K562 (cell line): ENCODE results near the gene ADAM19. TPM values are rescaled to one million over a fixed set of nuclear protein-coding genes. Genes with fewer than 3 reads are reported as not detected.

Experiments
- ATAC-seq: fragments of 200-7000 bp; cut with Tn5 transposase; 3 replicates; pipeline ENCODE4 v1.9.1; 2020; ENCODE audit warnings: moderate library complexity
- BruUV-seq: library from RNA; stranded (reverse); fragments of 400-500 nt; replicated peaks from 2 replicates; lab custom pipeline; 2021; lab: Mats Ljungman, UMichigan
- CTCF ChIA-PET: fragments of 300-600 bp; formaldehyde crosslinking; extraction: SDS; loops from one replicate; lab custom pipeline; 2021; ENCODE audit warnings: low intra/inter-chr PET ratio; lab: Yijun Ruan, JAX
- POLR2A ChIA-PET: fragments of 300-600, 350-650 bp; sonication (Branson Sonifier 250); formaldehyde crosslinking; extraction: SDS; loops from one replicate; lab custom pipeline; 2021; ENCODE audit warnings: antibody characterized with exemption, inconsistent platforms; lab: Yijun Ruan, JAX
- DNase-seq, 4 experiments: peaks; one replicate each; pipeline versions ENCODE4 v3.0.0 to v3.0.0-alpha.2; 2011 to 2018; ENCODE audit warnings: low spot score in 3 of 4, mixed read lengths in 3 of 4; ENCODE audit errors: extremely low read depth in 1 of 4
- FAIRE-seq: peaks from 2 replicates; lab custom pipeline; 2011; peaks lifted over from hg19 to GRCh38; lab: Jason Lieb, UNC
- H2AFZ ChIP-seq: 2 replicates; pipeline ENCODE4 v1.6.0; 2011; ENCODE audit warnings: low read depth, low read length, control low read depth, inconsistent platforms
- H3K27ac ChIP-seq: fragments of 200-600 bp; 3 replicates; pipeline ENCODE4 v1.8.0; 2011; ENCODE audit warnings: low read depth, mild to moderate bottlenecking, control low read depth, inconsistent platforms, low read length, moderate library complexity, mixed read lengths; ENCODE audit errors: extremely low read depth
- H3K27me3 ChIP-seq, 2 experiments: fragments of 300-600 bp in 1 of 2; 2 replicates in 1 of 2; 3 replicates in 1 of 2; pipeline versions ENCODE4 v1.6.0 to v1.8.0; 2011; ENCODE audit warnings: inconsistent platforms in 2 of 2, low read length in 2 of 2, mild to moderate bottlenecking in 1 of 2, mixed read lengths in 1 of 2, moderate library complexity in 1 of 2; ENCODE audit not compliant: control insufficient read depth in 2 of 2, insufficient read depth in 2 of 2
- H3K36me3 ChIP-seq: fragments of 300-600 bp; 3 replicates; pipeline ENCODE4 v1.8.0; 2011; ENCODE audit warnings: mild to moderate bottlenecking, low read length, inconsistent platforms; ENCODE audit not compliant: control insufficient read depth, insufficient read depth
- H3K4me1 ChIP-seq, 2 experiments: fragments of 200-600 bp in 1 of 2; replicated peaks in 1 of 2; 2 replicates in 1 of 2; 3 replicates in 1 of 2; pipeline versions ENCODE4 v1.5.1 to v1.8.0; 2011; ENCODE audit warnings: inconsistent platforms in 2 of 2, low read length in 2 of 2, mild to moderate bottlenecking in 1 of 2, mixed read lengths in 1 of 2, moderate library complexity in 1 of 2; ENCODE audit not compliant: control insufficient read depth in 2 of 2, insufficient read depth in 2 of 2
- H3K4me2 ChIP-seq: 2 replicates; pipeline ENCODE4 v1.6.1; 2011; ENCODE audit warnings: low read length, control low read depth, inconsistent platforms, mixed read lengths; ENCODE audit not compliant: insufficient read depth
- H3K4me3 ChIP-seq: fragments of 200-600 bp; sonication (generic), shearing (Covaris generic); 2 replicates; pipeline ENCODE4 v1.5.1; 2016; ENCODE audit warnings: control low read depth, inconsistent platforms
- H3K79me2 ChIP-seq: fragments of 200-600 bp; 3 replicates; pipeline ENCODE4 v1.8.0; 2011; ENCODE audit warnings: low read length, inconsistent platforms; ENCODE audit not compliant: control insufficient read depth, insufficient read depth
- H3K9ac ChIP-seq, 2 experiments: 2 replicates each; pipeline versions ENCODE4 v1.6.0 to v1.6.1; 2011; ENCODE audit warnings: low read depth in 2 of 2, low read length in 2 of 2, control low read depth in 1 of 2, inconsistent platforms in 1 of 2, mild to moderate bottlenecking in 1 of 2, mixed read lengths in 1 of 2; ENCODE audit not compliant: insufficient read depth in 1 of 2
- H3K9me1 ChIP-seq: one replicate; pipeline ENCODE4 v1.6.0; 2011; ENCODE audit warnings: inconsistent platforms, mild to moderate bottlenecking, low read length, moderate library complexity; ENCODE audit not compliant: control insufficient read depth, insufficient read depth
- H3K9me3 ChIP-seq: replicated peaks from 2 replicates; pipeline ENCODE4 v1.5.1; 2011; ENCODE audit warnings: low read depth, low read length, inconsistent platforms; ENCODE audit not compliant: control insufficient read depth, insufficient read depth
- H4K20me1 ChIP-seq: replicated peaks from 2 replicates; pipeline ENCODE4 v1.6.1; 2011; ENCODE audit warnings: low read length, inconsistent platforms, mixed read lengths; ENCODE audit not compliant: control insufficient read depth, insufficient read depth
- COPS2 ChIP-seq: fragments of 450-650 bp; conservative IDR thresholded peaks from 2 replicates; pipeline ENCODE4 v1.6.1; 2016; ENCODE audit warnings: mild to moderate bottlenecking, moderate library complexity
- CREBBP ChIP-seq: IDR thresholded peaks from one replicate; pipeline ENCODE4 v1.6.1; 2012; ENCODE audit warnings: low read depth, mild to moderate bottlenecking, control low read depth, inconsistent platforms, low read length
- E2F8 ChIP-seq: fragments of 450-650 bp; IDR thresholded peaks from 2 replicates; pipeline ENCODE4 v1.7.1; 2018; ENCODE audit warnings: mild to moderate bottlenecking, low read depth; ENCODE audit not compliant: partially characterized antibody
- FOS ChIP-seq: IDR thresholded peaks from 3 replicates; pipeline ENCODE4 v1.6.1; 2011; ENCODE audit not compliant: insufficient read length; ENCODE audit errors: extremely low read depth
- HNRNPK ChIP-seq: fragments of 200-400 bp; formaldehyde crosslinking; IDR thresholded peaks from one replicate; pipeline ENCODE4 v1.6.1; 2018; ENCODE audit warnings: mild to moderate bottlenecking, low read depth, low read length; ENCODE audit not compliant: poor library complexity, severe bottlenecking
- VEZF1 ChIP-seq: fragments of 200-800 bp; sonication (Bioruptor generic); IDR thresholded peaks from 2 replicates; pipeline ENCODE4 v1.6.1; 2017; ENCODE audit warnings: missing genetic modification characterization, missing compliant biosample characterization
- WGBS: fragments of 100-300 bp; shearing (Covaris generic); methylation state at CpG from one replicate; pipeline ENCODE4 v1.1.6; 2016; ENCODE audit warnings: low coverage, mixed read lengths; ENCODE audit not compliant: insufficient coverage; ENCODE audit errors: missing lambda C conversion rate; 5-methylcytosine and 5-hydroxymethylcytosine counted together
- in situ Hi-C: fragments of 300-500 bp; cut with MboI; formaldehyde crosslinking; loops from 4 replicates; pipeline ENCODE4 v1.15.0; 2018; ENCODE audit warnings: inconsistent platforms, mixed read lengths
- intact Hi-C: fragments of 100-400 bp; cut with micrococcal nuclease; formaldehyde crosslinking; loops from 2 replicates; pipeline ENCODE4 v1.14.2; 2022
- polyA plus RNA-seq, 8 experiments: library from polyadenylated mRNA; depleted of rRNA in 4 of 8; stranded (reverse) in 5 of 8; unstranded in 3 of 8; fragments of >200 nt; fragmentation: Nextera tagmentation in 2 of 8; fragmentation: Illumina TruSeq in 1 of 8; extraction: Ambion mirVana in 2 of 8; extraction: Trizol in 1 of 8; gene quantifications; 2 replicates each; pipeline versions ENCODE4 v1.2.1 to v1.2.3, GENCODE V29; 2011 to 2014; ENCODE audit warnings: inconsistent platforms in 1 of 8, missing spikeins in 1 of 8
- total RNA-seq, 7 experiments: library from RNA; depleted of rRNA in 6 of 7; stranded (reverse); fragments of >200 nt in 6 of 7; fragmentation: Illumina TruSeq in 2 of 7; extraction: Trizol in 2 of 7; gene quantifications; 2 replicates each; pipeline versions ENCODE4 v1.2.1 to v1.2.3, GENCODE V29; 2011 to 2021; ENCODE audit warnings: low replicate concordance in 1 of 7

ADAM19 gene
- total and polyA plus RNA-seq, 9 of the 15 experiments (the other 6 are each of a cell fraction or from before 2014, with no cell fraction given): 0.11 to 1.1 (median 0.43) TPM

GRCh38 chr5:157506981-157507780, 68.4 kb downstream of the ADAM19 start:
- no TSS peak for BruUV-seq
- Histone ChIP-seq H3K4me3 (no peak overlapping the region), H3K79me2 (no peaks in the 10 kb centered on the region), H3K27me3 (peaks cover 0 to 7% of the 10 kb centered on the region in 2 experiments; a peak in 1 of 5 replicates), H3K4me2 (no peak overlapping the region), H3K9ac (peak overlapping the region in 1 of 2 experiments; percentile 32; a peak in 1 of 4 replicates), H3K36me3 (no peaks in the 10 kb centered on the region), H3K9me3 (no peaks in the 10 kb centered on the region), H3K4me1 (peaks cover 0 to 9% of the 10 kb centered on the region in 2 experiments; a peak in 2 of 5 replicates), H3K27ac (no peak overlapping the region), H3K9me1 (no peaks in the 10 kb centered on the region), H2AFZ (no peak overlapping the region), H4K20me1 (no peaks in the 10 kb centered on the region)
- FAIRE-seq (no peak), DNase-seq (no peak), ATAC-seq (no peak)
- in situ Hi-C loops: no loop called here
- POLR2A ChIA-PET: no interaction called here
- intact Hi-C loops: no loop called here
- TF ChIP-seq CREBBP (no peak), COPS2 (no peak), HNRNPK (no peak), E2F8 (no peak), FOS (no peak), VEZF1 (CRISPR knock-in tag) (no peak)
- 26% methylated on average over 13 of the region's 14 CpGs for WGBS
- CTCF ChIA-PET: no interaction called here
